Ramos (cell line): ENCODE data around the gene RAN.
"Not testable (repeated sequence)": the region's sequence is repeated elsewhere in the genome, so short reads cannot be mapped to it uniquely, and the experiment has no call there.

Source experiments
- in situ Hi-C: fragments of 300-500 bp; cut with MboI; formaldehyde crosslinking; loops from one replicate; pipeline ENCODE4 v1.14.3; 2022; ENCODE audit warnings: low sequenced_read_pairs; ENCODE audit not compliant: unreplicated experiment

RAN gene

GRCh38 chr12:130848785-130849305 is 23.0 kb upstream of the RAN start:
- in situ Hi-C loops: not testable (repeated sequence)

GRCh38 chr12:130849561-130850417 is 22.1 kb upstream of the RAN start:
- in situ Hi-C loops: no loop called here

GRCh38 chr12:130850418-130851021 is 21.3 kb upstream of the RAN start:
- in situ Hi-C loops: no loop called here

- in situ Hi-C loops: no loop called here
Measured at GRCh38 chr12:130856088-130856487, 15.8 kb upstream of the RAN start.

GRCh38 chr12:130858084-130858483 is 13.8 kb upstream of the RAN start:
- in situ Hi-C loops: no loop called here

GRCh38 chr12:130859161-130859560 is 12.7 kb upstream of the RAN start:
- in situ Hi-C loops: no loop called here

- in situ Hi-C loops: no loop called here
Measured at GRCh38 chr12:130860311-130860710, 11.6 kb upstream of the RAN start.

GRCh38 chr12:130862161-130862560 is 9.7 kb upstream of the RAN start:
- in situ Hi-C loops: no loop called here

GRCh38 chr12:130862771-130863170 is 9.1 kb upstream of the RAN start:
- in situ Hi-C loops: not testable (repeated sequence)

GRCh38 chr12:130863298-130863697 is 8.6 kb upstream of the RAN start:
- in situ Hi-C loops: no loop called here

- in situ Hi-C loops: no loop called here
Measured at GRCh38 chr12:130868412-130868811, 3.5 kb upstream of the RAN start.

GRCh38 chr12:130870442-130871285 is 1.2 kb upstream of the RAN start:
- in situ Hi-C loops: no loop called here

GRCh38 chr12:130872179-130873096 is 572 bp downstream of the RAN start:
- in situ Hi-C loops: no loop called here

- in situ Hi-C loops: no loop called here
Measured at GRCh38 chr12:130873106-130873795, 1.4 kb downstream of the RAN start.

- in situ Hi-C loops: no loop called here
Measured at GRCh38 chr12:130873825-130874224, 2.0 kb downstream of the RAN start.

GRCh38 chr12:130874696-130875095 is 2.8 kb downstream of the RAN start:
- in situ Hi-C loops: no loop called here

GRCh38 chr12:130875193-130875592 is 3.3 kb downstream of the RAN start:
- in situ Hi-C loops: no loop called here

- in situ Hi-C loops: not testable (repeated sequence)
Measured at GRCh38 chr12:130875708-130876107, 3.8 kb downstream of the RAN start.

GRCh38 chr12:130876297-130876696 is 4.4 kb downstream of the RAN start:
- in situ Hi-C loops: no loop called here
